Measurements from ENCODE around the gene TEX36. TPM values are rescaled to one million over a fixed set of nuclear protein-coding genes. Genes with fewer than 3 reads are reported as not detected.
A peak's percentile ranks its signal among the peaks of the same experiment; 100 is the strongest.

TEX36 gene
- total and polyA plus RNA-seq, 2 donors from 2014 or later: not detected

DNA sequence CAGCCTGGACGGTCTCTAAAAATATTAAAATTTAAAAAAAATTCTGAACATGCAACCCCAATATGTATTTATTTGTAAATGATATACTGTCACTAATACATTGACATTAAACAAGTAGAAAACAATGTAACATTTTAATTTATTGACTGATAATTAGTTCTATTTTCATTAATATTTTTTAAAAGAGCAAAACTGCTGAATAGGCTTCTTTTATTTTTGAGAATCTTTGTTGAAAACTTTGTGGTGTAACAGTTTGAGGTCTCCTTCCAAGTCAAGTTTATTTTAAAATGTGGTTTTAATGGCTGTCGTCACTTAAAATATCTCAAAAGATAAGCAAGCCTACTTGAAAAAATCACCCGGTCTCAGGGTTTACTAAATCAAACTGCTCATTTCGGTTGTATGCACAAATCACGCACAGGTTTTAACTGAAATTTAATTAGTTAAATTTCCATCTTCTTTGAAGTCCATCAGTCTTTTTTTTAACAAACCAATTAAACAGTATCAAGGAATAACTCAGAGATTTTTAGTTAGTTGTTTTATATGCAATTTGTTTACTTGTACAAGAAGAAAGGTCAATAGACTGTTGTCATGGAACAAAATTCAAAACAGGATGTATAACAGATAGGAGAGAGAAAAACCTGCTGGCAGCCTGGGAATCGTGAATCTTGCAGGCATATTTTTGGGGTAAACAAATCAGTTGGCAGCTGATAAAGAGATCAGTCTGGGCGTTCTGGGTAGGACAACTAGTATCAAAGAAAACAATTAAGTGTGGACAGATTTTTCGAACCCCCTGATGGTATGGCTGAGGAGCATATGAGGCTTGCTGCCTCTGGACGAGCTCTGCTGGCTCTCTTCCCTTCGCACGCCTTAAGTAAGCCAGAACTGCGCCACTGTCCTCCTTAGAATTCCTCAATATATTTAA, 26.9 kb upstream of the TEX36 start:
- no peaks in the 10 kb centered on the region for H3K36me3 ChIP-seq (ENCODE audit: control insufficient read depth in 2 of 3, insufficient read depth in 3 of 3, low read length in 3 of 3)
- no peak overlapping the region for H3K9ac ChIP-seq (ENCODE audit: low read length in 3 of 3)
- H3K4me3 ChIP-seq (ENCODE audit: low read length in 3 of 3): peak overlapping the region in 1 of 3 donors; percentile 17
- intact Hi-C loops (cut with DNase I): no loop called here
- DNase-seq: peak in 1 of 5 donors; percentile 58
- no peaks in the 10 kb centered on the region for H3K27me3 ChIP-seq (ENCODE audit: control insufficient read depth, insufficient read depth, low read length)
- H3K27ac ChIP-seq (ENCODE audit: low read depth in 2 of 2, low read length in 2 of 2): peak overlapping the region; percentile 30 to 70
- TF ChIP-seq, protein P1, sequence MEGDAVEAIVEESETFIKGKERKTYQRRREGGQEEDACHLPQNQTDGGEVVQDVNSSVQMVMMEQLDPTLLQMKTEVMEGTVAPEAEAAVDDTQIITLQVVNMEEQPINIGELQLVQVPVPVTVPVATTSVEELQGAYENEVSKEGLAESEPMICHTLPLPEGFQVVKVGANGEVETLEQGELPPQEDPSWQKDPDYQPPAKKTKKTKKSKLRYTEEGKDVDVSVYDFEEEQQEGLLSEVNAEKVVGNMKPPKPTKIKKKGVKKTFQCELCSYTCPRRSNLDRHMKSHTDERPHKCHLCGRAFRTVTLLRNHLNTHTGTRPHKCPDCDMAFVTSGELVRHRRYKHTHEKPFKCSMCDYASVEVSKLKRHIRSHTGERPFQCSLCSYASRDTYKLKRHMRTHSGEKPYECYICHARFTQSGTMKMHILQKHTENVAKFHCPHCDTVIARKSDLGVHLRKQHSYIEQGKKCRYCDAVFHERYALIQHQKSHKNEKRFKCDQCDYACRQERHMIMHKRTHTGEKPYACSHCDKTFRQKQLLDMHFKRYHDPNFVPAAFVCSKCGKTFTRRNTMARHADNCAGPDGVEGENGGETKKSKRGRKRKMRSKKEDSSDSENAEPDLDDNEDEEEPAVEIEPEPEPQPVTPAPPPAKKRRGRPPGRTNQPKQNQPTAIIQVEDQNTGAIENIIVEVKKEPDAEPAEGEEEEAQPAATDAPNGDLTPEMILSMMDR (IDR thresholded peaks at IDR 0.05; ENCODE audit: borderline replicate concordance, extremely low read depth, insufficient read depth): no peak
- peak; percentile 46 for FAIRE-seq
- H3K9me3 ChIP-seq (ENCODE audit: control insufficient read depth in 2 of 3, insufficient read depth in 1 of 3, low read length in 3 of 3): peaks cover 0 to 19% (median 0%) of the 10 kb centered on the region in 3 donors
- H3K4me1 ChIP-seq (ENCODE audit: control insufficient read depth in 2 of 3, insufficient read depth in 2 of 3, low read depth in 1 of 3, low read length in 3 of 3): peaks cover 0 to 9% (median 0%) of the 10 kb centered on the region in 3 donors

DNA sequence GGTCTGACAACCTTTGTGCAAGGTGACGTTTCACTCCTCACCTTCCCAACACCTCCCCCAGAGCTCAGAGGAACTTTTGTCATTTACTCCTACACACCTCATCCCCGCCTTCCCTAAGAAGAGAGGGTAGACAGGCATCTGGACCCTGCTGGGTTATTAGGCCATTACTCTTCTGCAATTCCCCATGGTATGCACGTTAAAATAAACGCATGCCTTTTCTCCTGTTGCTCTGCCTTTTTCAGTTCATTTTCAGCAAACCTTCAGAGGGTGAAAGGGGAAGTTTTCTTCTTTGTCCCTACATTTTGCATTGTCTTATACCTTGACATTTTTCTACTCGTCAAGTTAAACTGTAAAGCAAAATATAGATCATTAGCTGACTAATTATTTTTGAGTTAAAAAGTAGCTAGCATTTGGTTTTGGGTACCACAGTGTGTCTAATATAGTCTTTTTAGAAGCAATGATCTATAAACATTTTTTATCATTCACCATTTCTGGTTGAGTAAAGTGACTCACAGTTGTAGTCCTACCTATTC, 26.1 kb upstream of the TEX36 start:
- peaks cover 0 to 9% (median 0%) of the 10 kb centered on the region in 3 donors for H3K4me1 ChIP-seq (ENCODE audit: control insufficient read depth in 2 of 3, insufficient read depth in 2 of 3, low read depth in 1 of 3, low read length in 3 of 3)
- no peaks in the 10 kb centered on the region for H3K36me3 ChIP-seq (ENCODE audit: control insufficient read depth in 2 of 3, insufficient read depth in 3 of 3, low read length in 3 of 3)
- FAIRE-seq (no peak), DNase-seq (no peak)
- no peaks in the 10 kb centered on the region for H3K27me3 ChIP-seq (ENCODE audit: control insufficient read depth, insufficient read depth, low read length)
- intact Hi-C loops (cut with DNase I): no loop called here
- TF ChIP-seq, protein P1 (IDR thresholded peaks at IDR 0.05; ENCODE audit: borderline replicate concordance, extremely low read depth, insufficient read depth): no peak
- H3K4me3 ChIP-seq (ENCODE audit: low read length in 3 of 3): no peak overlapping the region
- H3K9me3 ChIP-seq (ENCODE audit: control insufficient read depth in 2 of 3, insufficient read depth in 1 of 3, low read length in 3 of 3): peaks cover 0 to 17% (median 0%) of the 10 kb centered on the region in 3 donors
- H3K9ac ChIP-seq (ENCODE audit: low read length in 3 of 3): no peak overlapping the region
- H3K27ac ChIP-seq (ENCODE audit: low read depth in 2 of 2, low read length in 2 of 2): no peak overlapping the region

DNA sequence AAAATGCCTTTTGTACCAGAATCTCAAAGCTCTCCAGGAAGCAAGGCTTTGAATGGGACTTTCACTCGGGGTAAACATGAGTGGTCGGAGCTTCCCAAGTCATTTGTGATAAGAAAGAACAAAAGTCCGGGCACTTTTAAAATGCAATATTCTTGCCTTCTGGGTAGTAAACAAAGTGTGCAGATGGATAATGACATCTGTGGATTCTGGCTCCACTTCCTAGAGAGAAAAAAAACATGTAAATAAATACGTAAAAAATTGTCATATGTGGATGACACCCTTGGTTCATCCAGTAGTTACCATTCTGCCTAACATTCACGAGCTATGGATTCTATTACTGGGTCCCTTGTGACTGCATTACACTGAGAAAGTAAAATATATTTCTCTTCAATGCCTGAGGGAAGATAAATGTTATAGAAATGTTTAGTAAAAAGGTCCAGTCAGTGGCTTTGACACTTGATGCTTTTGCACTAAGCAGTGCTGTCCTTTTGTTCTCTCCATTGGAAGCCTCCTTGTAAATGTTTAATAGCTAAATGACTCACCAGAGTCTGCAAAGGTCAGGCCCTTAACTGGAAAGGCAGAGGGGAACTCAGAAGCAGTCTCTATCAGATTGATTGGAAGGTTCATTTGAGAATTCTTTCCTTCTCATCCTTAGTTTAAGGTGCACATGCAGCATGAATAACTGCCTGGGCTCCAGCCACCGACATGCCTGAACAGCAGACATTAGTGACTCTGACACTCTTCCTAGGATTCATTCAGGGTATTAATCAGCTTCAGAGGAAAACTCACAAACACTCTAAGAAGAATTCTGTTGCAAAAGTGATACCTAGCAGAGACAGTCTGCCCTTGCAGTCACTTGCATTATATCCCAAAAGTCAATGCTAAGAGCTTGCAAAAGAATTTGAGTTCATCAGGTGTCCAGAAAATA, 24.8 kb upstream of the TEX36 start:
- H3K9ac ChIP-seq (ENCODE audit: low read length in 3 of 3): no peak overlapping the region
- TF ChIP-seq, protein P1 (IDR thresholded peaks at IDR 0.05; ENCODE audit: borderline replicate concordance, extremely low read depth, insufficient read depth): no peak
- H3K4me3 ChIP-seq (ENCODE audit: low read length in 3 of 3): no peak overlapping the region
- peaks cover 0 to 7% (median 0%) of the 10 kb centered on the region in 3 donors for H3K9me3 ChIP-seq (ENCODE audit: control insufficient read depth in 2 of 3, insufficient read depth in 1 of 3, low read length in 3 of 3)
- no peaks in the 10 kb centered on the region for H3K36me3 ChIP-seq (ENCODE audit: control insufficient read depth in 2 of 3, insufficient read depth in 3 of 3, low read length in 3 of 3)
- intact Hi-C loops (cut with DNase I): no loop called here
- H3K4me1 ChIP-seq (ENCODE audit: control insufficient read depth in 2 of 3, insufficient read depth in 2 of 3, low read depth in 1 of 3, low read length in 3 of 3): peaks cover 0 to 9% (median 0%) of the 10 kb centered on the region in 3 donors
- no peak overlapping the region for H3K27ac ChIP-seq (ENCODE audit: low read depth in 2 of 2, low read length in 2 of 2)
- H3K27me3 ChIP-seq (ENCODE audit: control insufficient read depth, insufficient read depth, low read length): no peaks in the 10 kb centered on the region
- DNase-seq (peak in 1 of 5 donors; percentile 50), FAIRE-seq (peak; percentile 68)

Measured in kidney (tissue), 14 donors.